Chondrocyte (in vitro differentiated cells): ENCODE data around the gene ZNF138. TPM values are rescaled to one million over a fixed set of nuclear protein-coding genes. Genes with fewer than 3 reads are reported as not detected.

Experiments
- DNase-seq: peaks from one replicate; pipeline ENCODE4 v3.0.0; 2021; ENCODE audit warnings: mixed read lengths, low spot score
- H3K27ac Mint-ChIP-seq: one replicate; pipeline ENCODE4 v1.8.0; 2021; ENCODE audit warnings: mild to moderate bottlenecking, moderate library complexity, mixed read lengths; ENCODE audit not compliant: unreplicated experiment
- H3K27me3 Mint-ChIP-seq: 2 replicates; pipeline ENCODE4 v1.8.0; 2021; ENCODE audit warnings: low read depth, mixed read lengths
- H3K36me3 Mint-ChIP-seq: 2 replicates; pipeline ENCODE4 v1.8.0; 2021; ENCODE audit warnings: low read depth, mixed read lengths
- H3K4me1 Mint-ChIP-seq: 2 replicates; pipeline ENCODE4 v1.8.0; 2021; ENCODE audit warnings: low read depth, mild to moderate bottlenecking, mixed read lengths
- H3K4me3 Mint-ChIP-seq: one replicate; pipeline ENCODE4 v1.8.0; 2021; ENCODE audit warnings: mild to moderate bottlenecking, moderate library complexity, mixed read lengths; ENCODE audit not compliant: unreplicated experiment
- H3K9me3 Mint-ChIP-seq: 2 replicates; pipeline ENCODE4 v1.8.0; 2021; ENCODE audit warnings: low read depth, mixed read lengths
- CTCF ChIP-seq: fragments of 200-600 bp; sonication (generic); IDR thresholded peaks from 2 replicates; pipeline ENCODE4 v1.5.0; 2021; ENCODE audit warnings: antibody characterized with exemption, mild to moderate bottlenecking, moderate library complexity
- total RNA-seq: library from RNA; stranded (reverse); gene quantifications from 3 replicates; pipeline ENCODE4 v1.2.1, GENCODE V29; 2021

Gene ZNF138
- total RNA-seq, 1 donor from 2014 or later: 4.3 TPM

DNA sequence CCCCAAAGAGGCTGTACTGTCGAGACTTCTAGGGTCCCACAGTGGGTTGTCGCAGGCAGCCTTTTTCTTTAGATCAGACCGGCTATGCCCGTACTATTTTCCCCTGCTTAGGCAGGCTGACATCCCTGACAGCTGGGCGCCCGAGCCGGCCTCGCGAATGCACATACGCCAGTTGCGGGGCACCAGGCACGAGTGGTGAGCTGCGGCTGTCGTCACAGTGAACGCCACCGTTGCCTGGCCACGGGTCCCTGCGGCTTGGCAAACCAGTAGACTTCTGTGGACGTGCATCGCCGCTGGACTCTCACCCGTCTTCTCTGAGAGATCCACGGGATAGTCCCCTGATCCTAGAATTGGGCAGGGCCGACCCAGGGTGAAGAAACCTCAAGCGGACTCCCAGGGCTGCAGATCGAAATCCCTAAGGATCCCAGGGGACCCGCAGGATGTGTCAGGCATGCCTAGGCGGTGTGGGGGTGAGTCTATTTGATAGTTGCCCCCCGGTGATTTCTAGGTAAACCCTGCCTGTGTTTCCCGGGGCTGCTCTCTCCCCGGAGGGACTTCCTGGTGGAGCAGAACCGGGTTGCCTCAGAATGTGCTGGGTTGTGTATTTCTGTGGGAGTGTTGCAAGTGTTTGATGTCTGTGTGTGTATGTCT is 75.8 kb downstream of the ZNF138 start:
- H3K4me1 Mint-ChIP-seq: no peaks in the 10 kb centered on the region
- peak; percentile 91 for DNase-seq
- no peak overlapping the region for H3K4me3 Mint-ChIP-seq
- H3K36me3 Mint-ChIP-seq: no peaks in the 10 kb centered on the region
- H3K27ac Mint-ChIP-seq: no peak overlapping the region
- H3K27me3 Mint-ChIP-seq: no peaks in the 10 kb centered on the region
- H3K9me3 Mint-ChIP-seq: peaks cover 6% of the 10 kb centered on the region
- TF ChIP-seq CTCF: no peak

DNA sequence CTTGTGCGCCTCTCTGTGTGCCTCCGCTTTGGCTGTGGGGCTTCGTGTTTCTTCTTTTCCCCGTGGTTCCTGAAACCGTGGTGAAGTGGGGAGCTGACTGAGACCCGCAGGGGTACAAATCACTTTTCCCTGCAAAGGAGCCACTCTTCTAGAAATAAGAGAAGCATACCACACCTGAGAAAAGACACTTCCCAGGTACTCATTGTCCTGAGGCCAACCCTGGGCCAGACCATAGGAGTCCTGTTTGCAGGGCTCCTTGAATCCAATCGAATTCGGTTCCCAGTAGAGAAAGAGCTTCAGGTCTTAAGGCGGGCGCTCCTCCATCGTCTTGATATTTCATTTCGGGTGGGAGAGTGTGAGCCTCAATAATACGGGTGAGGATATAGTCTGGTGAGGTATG is 76.4 kb downstream of the ZNF138 start:
- Mint-ChIP-seq H3K36me3 (no peaks in the 10 kb centered on the region), H3K27me3 (no peaks in the 10 kb centered on the region), H3K4me1 (no peaks in the 10 kb centered on the region), H3K27ac (no peak overlapping the region), H3K4me3 (no peak overlapping the region), H3K9me3 (peaks cover 10% of the 10 kb centered on the region)
- no peak for DNase-seq
- no peak for TF ChIP-seq CTCF

DNA sequence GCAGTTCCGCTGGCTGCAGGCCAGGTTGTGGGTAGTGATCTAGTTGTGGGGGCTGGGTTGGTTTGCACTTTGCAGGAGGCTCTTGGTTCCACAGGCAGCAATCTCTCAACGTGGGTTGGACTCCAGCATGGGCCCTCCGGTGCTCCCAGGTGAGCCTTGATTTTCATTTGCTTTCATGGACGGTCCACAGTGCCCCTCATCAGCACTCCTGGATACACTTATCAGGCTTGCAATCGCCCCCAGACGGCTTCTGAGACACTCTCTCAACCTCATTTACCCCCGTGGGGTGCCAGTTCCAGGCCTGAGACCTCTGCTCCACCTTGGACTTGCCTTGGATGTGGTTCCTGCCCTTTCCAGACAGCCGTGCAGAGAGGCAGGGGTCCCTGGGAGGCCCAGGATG is 77.5 kb downstream of the ZNF138 start:
- Mint-ChIP-seq H3K4me1 (no peaks in the 10 kb centered on the region), H3K9me3 (peaks cover 10% of the 10 kb centered on the region), H3K27me3 (no peaks in the 10 kb centered on the region), H3K27ac (no peak overlapping the region), H3K36me3 (no peaks in the 10 kb centered on the region), H3K4me3 (no peak overlapping the region)
- no peak for DNase-seq
- TF ChIP-seq CTCF: no peak

DNA sequence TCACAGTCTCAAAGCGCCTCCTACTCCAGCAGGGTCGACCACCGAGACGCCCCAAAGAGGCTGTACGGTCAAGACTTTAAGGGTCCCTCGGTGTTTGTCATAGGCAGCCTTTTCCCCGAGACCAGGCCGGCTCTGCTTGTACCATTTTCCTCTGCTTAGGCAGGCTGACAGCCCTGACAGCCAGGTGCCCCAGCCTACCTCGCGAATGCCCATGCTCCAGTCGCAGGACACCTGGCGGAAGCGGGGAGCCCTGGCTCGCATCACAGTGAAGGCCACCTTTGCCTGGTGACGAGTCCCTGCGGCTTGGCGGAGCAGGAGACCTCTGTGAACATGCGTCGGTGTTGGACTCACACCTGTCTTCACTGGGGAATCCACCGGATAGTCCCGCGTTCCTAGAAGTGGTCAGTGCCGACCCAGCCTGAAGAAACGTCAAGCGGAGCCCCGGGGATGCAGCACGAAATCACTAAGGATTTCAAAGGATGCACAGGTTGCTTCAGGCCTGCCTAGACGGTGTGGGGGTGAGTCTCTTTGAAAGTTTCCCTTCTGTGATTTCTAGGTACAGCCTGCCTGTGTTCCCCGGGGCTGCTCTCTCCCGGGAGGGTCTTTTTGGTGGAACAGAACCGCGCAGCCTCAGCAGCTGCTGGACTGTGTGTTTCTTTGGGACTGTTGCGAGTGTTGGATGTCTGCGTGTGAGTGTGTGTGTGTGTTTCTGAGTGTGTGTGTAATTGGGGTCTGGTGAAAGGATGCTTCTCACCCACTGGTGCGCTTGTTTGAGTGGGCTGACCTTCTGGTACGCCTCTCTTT is 78.3 kb downstream of the ZNF138 start:
- H3K9me3 Mint-ChIP-seq: peaks cover 10% of the 10 kb centered on the region
- H3K36me3 Mint-ChIP-seq: no peaks in the 10 kb centered on the region
- DNase-seq: no peak
- TF ChIP-seq CTCF: no peak
- no peak overlapping the region for H3K27ac Mint-ChIP-seq
- no peak overlapping the region for H3K4me3 Mint-ChIP-seq
- H3K4me1 Mint-ChIP-seq: no peaks in the 10 kb centered on the region
- H3K27me3 Mint-ChIP-seq: no peaks in the 10 kb centered on the region

GRCh38 chr7:64873155-64873500 is 78.9 kb downstream of the ZNF138 start:
- peaks cover 10% of the 10 kb centered on the region for H3K9me3 Mint-ChIP-seq
- no peaks in the 10 kb centered on the region for H3K4me1 Mint-ChIP-seq
- H3K4me3 Mint-ChIP-seq: no peak overlapping the region
- no peak overlapping the region for H3K27ac Mint-ChIP-seq
- no peak for DNase-seq
- TF ChIP-seq CTCF: no peak
- H3K27me3 Mint-ChIP-seq: no peaks in the 10 kb centered on the region
- H3K36me3 Mint-ChIP-seq: no peaks in the 10 kb centered on the region
